Naive thymus-derived CD4-positive, alpha-beta T cell (primary cell): ENCODE data around the gene GSDMA. TPM values are rescaled to one million over a fixed set of nuclear protein-coding genes. Genes with fewer than 3 reads are reported as not detected.

Experiments used
- ATAC-seq: fragments of 150-1000 bp; cut with Tn5 transposase; 2 replicates; pipeline ENCODE4 v1.10.0; 2021; ENCODE audit warnings: mild to moderate bottlenecking, moderate library complexity
- CTCF ChIA-PET: fragments of 350-600 bp; sonication (Branson Sonifier 250); formaldehyde crosslinking; loops from one replicate; lab custom pipeline; 2021; ENCODE audit warnings: antibody characterized with exemption; lab: Charles Lee
- POLR2A ChIA-PET: fragments of 350-600 bp; sonication (Branson Sonifier 250); formaldehyde crosslinking; loops from one replicate; lab custom pipeline; 2021; ENCODE audit warnings: antibody characterized with exemption, inconsistent platforms; lab: Charles Lee
- DNase-seq, 9 donors: peaks; one replicate each; pipeline versions ENCODE4 v3.0.0 to v3.0.0-alpha.2; 2020 to 2022; ENCODE audit warnings: mixed read lengths in 1 of 9
- H3K27ac ChIP-seq: one replicate; pipeline ENCODE4 v1.7.0; 2013; ENCODE audit warnings: mild to moderate bottlenecking, low read depth, low read length, moderate library complexity
- H3K27me3 ChIP-seq, 2 donors: one replicate each; pipeline ENCODE4 v1.7.0; 2013; ENCODE audit warnings: low read length in 2 of 2, mild to moderate bottlenecking in 2 of 2, moderate library complexity in 2 of 2; ENCODE audit not compliant: control insufficient read depth in 2 of 2, insufficient read depth in 2 of 2
- H3K36me3 ChIP-seq, 3 experiments: 1 replicate in 2 of 3; 2 replicates in 1 of 3; pipeline ENCODE4 v1.7.0; 2013; ENCODE audit warnings: low read length in 3 of 3, mild to moderate bottlenecking in 3 of 3, moderate library complexity in 1 of 3; ENCODE audit not compliant: insufficient read depth in 3 of 3, control insufficient read depth in 2 of 3
- H3K4me1 ChIP-seq, 2 donors: one replicate each; pipeline ENCODE4 v1.7.0; 2013; ENCODE audit warnings: low read length in 2 of 2, mild to moderate bottlenecking in 2 of 2, moderate library complexity in 1 of 2; ENCODE audit not compliant: control insufficient read depth in 2 of 2, insufficient read depth in 2 of 2
- H3K4me3 ChIP-seq: 2 replicates; pipeline ENCODE4 v1.7.0; 2013; ENCODE audit warnings: mild to moderate bottlenecking, low read length
- H3K9me3 ChIP-seq, 3 experiments: 1 replicate in 2 of 3; 2 replicates in 1 of 3; pipeline ENCODE4 v1.7.0; 2013; ENCODE audit warnings: low read length in 3 of 3; ENCODE audit not compliant: control insufficient read depth in 2 of 3
- H3K27ac Mint-ChIP-seq, 9 donors: one replicate each; pipeline ENCODE4 v1.8.0; 2020 to 2022; ENCODE audit warnings: mixed read lengths in 9 of 9, mild to moderate bottlenecking in 8 of 9, moderate library complexity in 5 of 9, inconsistent platforms in 2 of 9
- H3K27me3 Mint-ChIP-seq, 5 donors: one replicate each; pipeline ENCODE4 v1.8.0; 2021 to 2022; ENCODE audit warnings: mixed read lengths in 5 of 5, mild to moderate bottlenecking in 1 of 5
- H3K36me3 Mint-ChIP-seq, 5 donors: one replicate each; pipeline ENCODE4 v1.8.0; 2020 to 2022; ENCODE audit warnings: mixed read lengths in 5 of 5, mild to moderate bottlenecking in 3 of 5, inconsistent platforms in 1 of 5
- H3K4me1 Mint-ChIP-seq, 7 donors: one replicate each; pipeline ENCODE4 v1.8.0; 2020 to 2022; ENCODE audit warnings: mixed read lengths in 7 of 7, mild to moderate bottlenecking in 3 of 7, inconsistent platforms in 1 of 7
- H3K4me3 Mint-ChIP-seq, 10 donors: one replicate each; pipeline ENCODE4 v1.8.0; 2020 to 2022; ENCODE audit warnings: mild to moderate bottlenecking in 10 of 10, mixed read lengths in 10 of 10, moderate library complexity in 6 of 10, inconsistent platforms in 2 of 10
- H3K9me3 Mint-ChIP-seq, 11 donors: one replicate each; pipeline ENCODE4 v1.8.0; 2020 to 2022; ENCODE audit warnings: mixed read lengths in 11 of 11, mild to moderate bottlenecking in 4 of 11, inconsistent platforms in 1 of 11, moderate library complexity in 1 of 11
- intact Hi-C, 2 donors: fragments of 100-400 bp; cut with micrococcal nuclease; formaldehyde crosslinking; loops; one replicate each; pipeline ENCODE4 v1.15.1; 2023
- polyA plus RNA-seq, 2 donors: library from polyadenylated mRNA; unstranded; fragments of 300-500 nt; fragmentation: Illumina TruSeq; gene quantifications; one replicate each; pipeline ENCODE4 v1.2.3, GENCODE V29; 2021
- total RNA-seq, 6 experiments: library from RNA in 5 of 6; stranded (reverse) in 5 of 6; gene quantifications; 1 replicate in 5 of 6; 2 replicates in 1 of 6; pipeline ENCODE4 v1.2.3 and lab custom pipeline; 2021 to 2026

The GSDMA gene
- 1 to 10 TPM in 1 of 5 experiments, under 1 TPM in 2, not detected in 2; 0.22 to 2.4 (median 0.75) TPM for total RNA-seq
- polyA plus RNA-seq, result under 1 TPM; 0.61 to 0.69 TPM
- 0.40 reads per million for total RNA-seq (lab: John Stamatoyannopoulos, UW)

- CTCF ChIA-PET, result interaction anchor here (0.6 to 1.1 kb wide), 3 partner anchors 265 to 1077 kb away, joined by 3 to 4 read pairs (median 4); no protein-coding TSS in a partner anchor
- POLR2A ChIA-PET, result interaction anchor here (1.1 to 1.5 kb wide), 2 partner anchors 17 to 21 kb away, joined by 3 to 10 read pairs; partner anchors contain the start of gene PSMD3
- no peak for DNase-seq
- H3K4me3 Mint-ChIP-seq, result peak within 1 kb of the TSS in 9 of 10 donors; percentile 2 to 66 (median 48)
- H3K27ac Mint-ChIP-seq, result peak within 1 kb of the TSS in 8 of 9 donors; percentile 40 to 96 (median 76)
- no peak for ATAC-seq
- H3K4me3 ChIP-seq, result no peak within 1 kb of the TSS
- peaks cover 0 to 5% (median 0%) of the 10 kb centered on the region in 5 donors for H3K36me3 Mint-ChIP-seq
- H3K36me3 ChIP-seq, result no peaks in the 10 kb centered on the region
- no peaks in the 10 kb centered on the region for H3K9me3 ChIP-seq
- H3K4me1 ChIP-seq, result peaks cover 13 to 28% of the 10 kb centered on the region in 2 donors
- peaks cover 0 to 16% (median 0%) of the 10 kb centered on the region in 5 donors for H3K27me3 Mint-ChIP-seq
- intact Hi-C loops, result loop anchor here in 1 of 2 donors (5.0 kb wide), 1 partner anchor 340 kb away; no protein-coding TSS in a partner anchor
- no peak within 1 kb of the TSS for H3K27ac ChIP-seq
- peaks cover 19 to 52% (median 37%) of the 10 kb centered on the region in 7 donors for H3K4me1 Mint-ChIP-seq
- H3K27me3 ChIP-seq, result no peaks in the 10 kb centered on the region
- no peaks in the 10 kb centered on the region for H3K9me3 Mint-ChIP-seq
Observed at GRCh38 chr17:39962642-39963220, at the start of gene GSDMA. GSDMA (plus strand) TSS chr17:39963004; CDS start chr17:39965688, 2,684 bp downstream.

GRCh38 chr17:39913989-39914388 lies 48.8 kb upstream of the GSDMA start:
- Mint-ChIP-seq H3K27me3 (no peaks in the 10 kb centered on the region), H3K36me3 (peaks cover 5 to 65% (median 37%) of the 10 kb centered on the region in 5 donors)
- CTCF ChIA-PET, result interaction anchor here (1.2 kb wide), 1 partner anchor 41 kb away, joined by 3 read pairs; no protein-coding TSS in a partner anchor

GRCh38 chr17:39915559-39915958 lies 47.2 kb upstream of the GSDMA start:
- H3K4me1 ChIP-seq, result peaks cover 6 to 14% of the 10 kb centered on the region in 2 donors
- Mint-ChIP-seq H3K27me3 (no peaks in the 10 kb centered on the region), H3K27ac (peak overlapping the region in 1 of 9 donors; percentile 29), H3K4me1 (peaks cover 10 to 41% (median 33%) of the 10 kb centered on the region in 7 donors), H3K4me3 (no peak overlapping the region), H3K9me3 (peaks cover 0 to 1% (median 0%) of the 10 kb centered on the region in 11 donors), H3K36me3 (peaks cover 5 to 63% (median 40%) of the 10 kb centered on the region in 5 donors)
- intact Hi-C loops, result loop anchor here in 1 of 2 donors (1.0 kb wide), 1 partner anchor 12 kb away; no protein-coding TSS in a partner anchor
- H3K36me3 ChIP-seq, result peaks cover 0 to 45% (median 10%) of the 10 kb centered on the region in 3 experiments
- no peak for DNase-seq
- POLR2A ChIA-PET, result interaction anchor here (0.6 kb wide), 1 partner anchor 36 kb away, joined by 4 read pairs; no protein-coding TSS in a partner anchor
- no peak for ATAC-seq
- H3K4me3 ChIP-seq, result no peak overlapping the region
- H3K27ac ChIP-seq, result no peak overlapping the region
- no peaks in the 10 kb centered on the region for H3K27me3 ChIP-seq
- H3K9me3 ChIP-seq, result no peaks in the 10 kb centered on the region
- CTCF ChIA-PET, result interaction anchor here (0.6 kb wide), 1 partner anchor 43 kb away, joined by 5 read pairs; no protein-coding TSS in a partner anchor

More at GRCh38 chr17:39913989-39914388, 48.8 kb upstream of the GSDMA start:
- ATAC-seq (no peak), DNase-seq (no peak)
- Mint-ChIP-seq H3K9me3 (peaks cover 0 to 1% (median 0%) of the 10 kb centered on the region in 11 donors), H3K4me1 (peaks cover 6 to 28% (median 20%) of the 10 kb centered on the region in 7 donors), H3K4me3 (no peak overlapping the region), H3K27ac (peak overlapping the region in 2 of 9 donors; percentile 24 to 30)
- intact Hi-C loops, result loop anchor here in 1 of 2 donors (2.0 kb wide), 1 partner anchor 13 kb away; the partner anchor contains the start of genes LRRC3C and ORMDL3
- no peaks in the 10 kb centered on the region for H3K27me3 ChIP-seq
- no peaks in the 10 kb centered on the region for H3K9me3 ChIP-seq
- POLR2A ChIA-PET, result interaction anchor here (0.6 kb wide), 1 partner anchor 12 kb away, joined by 3 read pairs; no protein-coding TSS in a partner anchor
- peaks cover 0 to 7% of the 10 kb centered on the region in 2 donors for H3K4me1 ChIP-seq
- H3K4me3 ChIP-seq, result no peak overlapping the region
- no peak overlapping the region for H3K27ac ChIP-seq
- H3K36me3 ChIP-seq, result peaks cover 0 to 46% (median 9%) of the 10 kb centered on the region in 3 experiments

- H3K9me3 ChIP-seq, result no peaks in the 10 kb centered on the region
- intact Hi-C loops, result loop anchor here in 1 of 2 donors (1.0 kb wide), 1 partner anchor 9 kb away; no protein-coding TSS in a partner anchor
- H3K36me3 Mint-ChIP-seq, result peaks cover 2 to 61% (median 44%) of the 10 kb centered on the region in 5 donors
- H3K27me3 ChIP-seq, result no peaks in the 10 kb centered on the region
- H3K36me3 ChIP-seq, result peaks cover 1 to 45% (median 17%) of the 10 kb centered on the region in 3 experiments
- POLR2A ChIA-PET, result interaction anchor here (0.8 to 1.3 kb wide), 3 partner anchors 9 to 1771 kb away, joined by 3 to 5 read pairs (median 3); no protein-coding TSS in a partner anchor
- peaks cover 14 to 28% of the 10 kb centered on the region in 2 donors for H3K4me1 ChIP-seq
- peaks cover 0 to 1% (median 0%) of the 10 kb centered on the region in 11 donors for H3K9me3 Mint-ChIP-seq
- ATAC-seq (no peak), DNase-seq (no peak)
- peak overlapping the region in 1 of 10 donors; percentile 21 for H3K4me3 Mint-ChIP-seq
- no peak overlapping the region for H3K27ac ChIP-seq
- H3K4me1 Mint-ChIP-seq, result peaks cover 10 to 55% (median 45%) of the 10 kb centered on the region in 7 donors
- CTCF ChIA-PET, result no interaction called here
- H3K4me3 ChIP-seq, result no peak overlapping the region
- H3K27ac Mint-ChIP-seq, result peak overlapping the region in 2 of 9 donors; percentile 56 to 68
- H3K27me3 Mint-ChIP-seq, result no peaks in the 10 kb centered on the region
Observed at GRCh38 chr17:39916918-39917317, 45.9 kb upstream of the GSDMA start.

GRCh38 chr17:39919087-39919683 lies 43.6 kb upstream of the GSDMA start:
- DNase-seq (no peak), ATAC-seq (no peak)
- H3K27ac ChIP-seq, result peak overlapping the region; percentile 37
- Mint-ChIP-seq H3K27ac (peak overlapping the region in 5 of 9 donors; percentile 32 to 90 (median 80)), H3K36me3 (peaks cover 11 to 68% (median 38%) of the 10 kb centered on the region in 5 donors), H3K4me1 (peaks cover 10 to 72% (median 65%) of the 10 kb centered on the region in 7 donors), H3K4me3 (peak overlapping the region in 5 of 10 donors; percentile 9 to 79 (median 50)), H3K9me3 (no peaks in the 10 kb centered on the region), H3K27me3 (no peaks in the 10 kb centered on the region)
- H3K4me3 ChIP-seq, result no peak overlapping the region
- H3K27me3 ChIP-seq, result no peaks in the 10 kb centered on the region
- H3K4me1 ChIP-seq, result peaks cover 36 to 50% of the 10 kb centered on the region in 2 donors
- H3K9me3 ChIP-seq, result no peaks in the 10 kb centered on the region
- H3K36me3 ChIP-seq, result peaks cover 15 to 53% (median 22%) of the 10 kb centered on the region in 3 experiments
- intact Hi-C loops, result no loop called here
- CTCF ChIA-PET, result interaction anchor here (0.7 kb wide), 1 partner anchor 187 kb away, joined by 5 read pairs; no protein-coding TSS in a partner anchor
- POLR2A ChIA-PET, result interaction anchor here (0.9 kb wide), 1 partner anchor 25 kb away, joined by 3 read pairs; no protein-coding TSS in a partner anchor
